Smooth muscle cell (in vitro differentiated cells): ENCODE results near the gene C20orf141. TPM values are rescaled to one million over a fixed set of nuclear protein-coding genes. Genes with fewer than 3 reads are reported as not detected.

Experiments used
- DNase-seq: peaks from one replicate; lab custom pipeline; 2025; ENCODE audit not compliant: unreplicated experiment; lab: John Stamatoyannopoulos, UW
- H2AFZ ChIP-seq: fragments of 200-600 bp; sonication (generic); 2 replicates; pipeline ENCODE4 v1.6.0; 2016; ENCODE audit warnings: antibody characterized with exemption, low read depth, mild to moderate bottlenecking
- H3F3A ChIP-seq: fragments of 200-600 bp; sonication (generic); 2 replicates; pipeline ENCODE4 v1.6.0; 2017; ENCODE audit warnings: antibody characterized with exemption, low read depth
- H3K27ac ChIP-seq: fragments of 200-600 bp; sonication (generic); 2 replicates; pipeline ENCODE4 v1.5.1; 2016; ENCODE audit warnings: low read depth, mild to moderate bottlenecking
- H3K27me3 ChIP-seq: fragments of 200-600 bp; sonication (generic); 2 replicates; pipeline ENCODE4 v1.6.1; 2016; ENCODE audit warnings: low read depth, mild to moderate bottlenecking
- H3K36me3 ChIP-seq: fragments of 200-600 bp; sonication (generic); 2 replicates; pipeline ENCODE4 v1.5.1; 2016; ENCODE audit warnings: low read depth
- H3K4me1 ChIP-seq: fragments of 200-600 bp; sonication (generic); 2 replicates; pipeline ENCODE4 v1.5.1; 2016; ENCODE audit warnings: low read depth
- H3K4me2 ChIP-seq: fragments of 200-600 bp; sonication (generic); 2 replicates; pipeline ENCODE4 v1.6.0; 2016; ENCODE audit warnings: mild to moderate bottlenecking
- H3K4me3 ChIP-seq: fragments of 200-600 bp; sonication (generic); 2 replicates; pipeline ENCODE4 v1.5.1; 2016; ENCODE audit warnings: mild to moderate bottlenecking
- H3K79me2 ChIP-seq: fragments of 200-600 bp; sonication (generic); 2 replicates; pipeline ENCODE4 v1.6.0; 2016; ENCODE audit warnings: low read depth, mild to moderate bottlenecking
- H3K9ac ChIP-seq: fragments of 200-600 bp; sonication (generic); 2 replicates; pipeline ENCODE4 v1.6.0; 2016; ENCODE audit warnings: low read depth
- H3K9me3 ChIP-seq: fragments of 200-600 bp; sonication (generic); replicated peaks from 2 replicates; pipeline ENCODE4 v1.5.1; 2016; ENCODE audit warnings: low read depth
- H4K20me1 ChIP-seq: fragments of 200-600 bp; sonication (generic); 2 replicates; pipeline ENCODE4 v1.6.0; 2016; ENCODE audit warnings: low read depth
- WGBS: methylation state at CpG from one replicate; pipeline ENCODE4 v1.1.7; 2016; ENCODE audit warnings: low lambda C conversion rate; 5-methylcytosine and 5-hydroxymethylcytosine counted together
- polyA plus RNA-seq: library from polyadenylated mRNA; unstranded; fragments of >200 nt; fragmentation: Nextera tagmentation; extraction: Ambion mirVana; gene quantifications from 2 replicates; pipeline ENCODE4 v1.2.1, GENCODE V29; 2016
- total RNA-seq: library from RNA; depleted of rRNA; stranded (reverse); fragments of >200 nt; gene quantifications from 2 replicates; pipeline ENCODE4 v1.2.3, GENCODE V29; 2014
- TF ChIP-seq, protein P1 (sequence below): fragments of 200-600 bp; sonication (generic); IDR thresholded peaks from 2 replicates; pipeline ENCODE4 v1.5.1; 2017; ENCODE audit warnings: borderline replicate concordance, mild to moderate bottlenecking, antibody characterized with exemption; ENCODE audit not compliant: insufficient read depth, poor library complexity, severe bottlenecking

Gene C20orf141
- total and polyA plus RNA-seq, 2 experiments from 2014 or later, result not detected

GRCh38 chr20:2837221-2837960, 22.6 kb downstream of the C20orf141 start:
- Histone ChIP-seq H4K20me1 (no peaks in the 10 kb centered on the region), H3K79me2 (peaks cover 8% of the 10 kb centered on the region), H3K9ac (no peak overlapping the region), H2AFZ (no peak overlapping the region), H3F3A (peaks cover 10% of the 10 kb centered on the region), H3K4me2 (no peak overlapping the region), H3K36me3 (no peaks in the 10 kb centered on the region), H3K4me1 (peaks cover 9% of the 10 kb centered on the region), H3K9me3 (no peaks in the 10 kb centered on the region), H3K27ac (no peak overlapping the region), H3K27me3 (no peaks in the 10 kb centered on the region), H3K4me3 (no peak overlapping the region)
- TF ChIP-seq, protein P1, sequence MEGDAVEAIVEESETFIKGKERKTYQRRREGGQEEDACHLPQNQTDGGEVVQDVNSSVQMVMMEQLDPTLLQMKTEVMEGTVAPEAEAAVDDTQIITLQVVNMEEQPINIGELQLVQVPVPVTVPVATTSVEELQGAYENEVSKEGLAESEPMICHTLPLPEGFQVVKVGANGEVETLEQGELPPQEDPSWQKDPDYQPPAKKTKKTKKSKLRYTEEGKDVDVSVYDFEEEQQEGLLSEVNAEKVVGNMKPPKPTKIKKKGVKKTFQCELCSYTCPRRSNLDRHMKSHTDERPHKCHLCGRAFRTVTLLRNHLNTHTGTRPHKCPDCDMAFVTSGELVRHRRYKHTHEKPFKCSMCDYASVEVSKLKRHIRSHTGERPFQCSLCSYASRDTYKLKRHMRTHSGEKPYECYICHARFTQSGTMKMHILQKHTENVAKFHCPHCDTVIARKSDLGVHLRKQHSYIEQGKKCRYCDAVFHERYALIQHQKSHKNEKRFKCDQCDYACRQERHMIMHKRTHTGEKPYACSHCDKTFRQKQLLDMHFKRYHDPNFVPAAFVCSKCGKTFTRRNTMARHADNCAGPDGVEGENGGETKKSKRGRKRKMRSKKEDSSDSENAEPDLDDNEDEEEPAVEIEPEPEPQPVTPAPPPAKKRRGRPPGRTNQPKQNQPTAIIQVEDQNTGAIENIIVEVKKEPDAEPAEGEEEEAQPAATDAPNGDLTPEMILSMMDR, result no peak
- no peak for DNase-seq
- 94% methylated on average over 6 of the region's 6 CpGs for WGBS

DNA sequence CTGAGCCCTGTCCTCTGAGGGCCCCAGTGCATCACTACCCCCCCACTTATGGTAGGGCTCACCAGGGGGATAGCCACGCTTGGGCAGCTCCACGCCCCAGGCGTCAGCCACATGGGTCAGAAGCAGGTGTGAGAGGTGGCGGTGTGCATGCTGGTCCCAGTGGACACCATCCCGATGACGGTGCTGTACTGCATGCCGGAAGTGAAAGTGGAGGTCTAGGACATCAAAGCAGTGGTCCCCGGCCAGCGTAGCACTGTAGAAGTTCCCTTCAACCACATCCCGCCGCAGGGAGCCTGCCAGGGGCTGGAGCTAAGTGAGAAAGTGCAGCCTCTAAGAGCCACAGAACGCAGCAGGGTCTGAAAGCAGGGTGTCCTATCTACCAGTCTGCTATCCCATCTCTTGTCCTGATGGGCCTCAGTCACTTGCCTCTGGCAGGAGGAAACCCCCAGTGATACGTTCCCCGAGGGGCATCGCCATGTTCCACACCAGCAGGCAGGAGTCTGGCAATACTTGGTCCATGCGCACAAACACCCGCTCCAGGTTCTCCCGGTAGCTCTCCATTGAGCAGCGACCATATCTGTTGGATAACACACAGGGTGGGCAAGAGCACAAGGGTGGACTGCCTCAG, 23.5 kb downstream of the C20orf141 start:
- H3K4me1 ChIP-seq, result peaks cover 9% of the 10 kb centered on the region
- 98% methylated on average over 19 of the region's 19 CpGs for WGBS
- no peak for DNase-seq
- no peak overlapping the region for H3K4me2 ChIP-seq
- no peak overlapping the region for H3K27ac ChIP-seq
- peaks cover 4% of the 10 kb centered on the region for H3F3A ChIP-seq
- H4K20me1 ChIP-seq, result no peaks in the 10 kb centered on the region
- TF ChIP-seq, protein P1, result no peak
- H3K9ac ChIP-seq, result no peak overlapping the region
- no peak overlapping the region for H3K4me3 ChIP-seq
- no peaks in the 10 kb centered on the region for H3K27me3 ChIP-seq
- no peak overlapping the region for H2AFZ ChIP-seq
- H3K36me3 ChIP-seq, result no peaks in the 10 kb centered on the region
- peaks cover 13% of the 10 kb centered on the region for H3K79me2 ChIP-seq
- H3K9me3 ChIP-seq, result no peaks in the 10 kb centered on the region

DNA sequence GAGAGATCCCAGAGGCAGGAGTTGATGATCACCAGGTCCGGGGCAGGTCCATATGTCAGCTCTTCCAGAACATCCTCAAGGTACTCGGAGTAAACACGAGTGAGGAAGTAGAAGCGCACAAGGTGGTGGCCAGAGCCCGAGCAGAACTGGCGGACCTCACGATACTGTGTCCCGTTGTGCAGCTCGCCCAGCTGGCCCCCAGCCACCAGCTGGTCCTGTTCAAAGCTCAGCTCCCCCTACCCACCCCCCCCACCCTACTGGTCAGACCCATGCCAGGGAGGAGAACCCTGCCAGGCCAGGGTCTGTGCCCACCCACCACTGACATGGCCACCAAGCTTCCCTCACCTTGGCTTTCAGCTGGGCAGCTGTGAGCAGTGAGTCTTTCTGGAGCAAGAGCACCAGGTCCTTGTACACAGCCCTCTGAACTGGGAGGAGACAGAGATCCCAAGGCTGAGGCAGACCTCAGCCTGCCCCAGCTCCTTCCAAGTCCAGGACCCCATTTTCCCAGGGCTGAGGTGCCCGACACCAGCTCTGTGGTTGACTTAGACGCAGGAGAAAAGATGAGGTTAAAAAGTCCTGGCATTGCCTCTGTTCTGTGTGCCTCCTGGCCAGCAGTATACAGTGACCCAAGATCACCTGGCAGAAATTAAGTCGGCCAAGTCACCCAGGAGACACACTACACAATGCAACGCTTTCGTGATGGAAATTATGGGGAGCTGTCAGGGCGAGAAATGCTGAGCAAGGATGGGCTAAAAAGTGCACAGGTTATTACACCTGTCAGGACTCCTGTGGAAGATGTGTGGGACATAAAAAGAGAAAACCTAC, 24.3 kb downstream of the C20orf141 start:
- no peak overlapping the region for H3K27ac ChIP-seq
- H3K4me2 ChIP-seq, result peak overlapping the region; percentile 99
- DNase-seq, result no peak
- H3K4me1 ChIP-seq, result peaks cover 9% of the 10 kb centered on the region
- WGBS, result 96% methylated on average over 15 of the region's 15 CpGs
- H3F3A ChIP-seq, result peaks cover 3% of the 10 kb centered on the region
- H3K79me2 ChIP-seq, result peaks cover 13% of the 10 kb centered on the region
- H2AFZ ChIP-seq, result no peak overlapping the region
- no peak overlapping the region for H3K4me3 ChIP-seq
- no peak overlapping the region for H3K9ac ChIP-seq
- TF ChIP-seq, protein P1, result no peak
- no peaks in the 10 kb centered on the region for H3K36me3 ChIP-seq
- no peaks in the 10 kb centered on the region for H4K20me1 ChIP-seq
- H3K27me3 ChIP-seq, result no peaks in the 10 kb centered on the region
- no peaks in the 10 kb centered on the region for H3K9me3 ChIP-seq
